OCI-LY1 (cell line): ENCODE data around the gene HMGB3.

Experiments
- H2AFZ ChIP-seq: fragments of 200-600 bp; sonication (generic), shearing (Covaris generic); 2 replicates; pipeline ENCODE4 v1.6.0; 2014; ENCODE audit warnings: antibody characterized with exemption, mild to moderate bottlenecking, low read length
- H3F3A ChIP-seq: fragments of 200-600 bp; sonication (generic), shearing (Covaris generic); 2 replicates; pipeline ENCODE4 v1.6.0; 2014; ENCODE audit warnings: mild to moderate bottlenecking, antibody characterized with exemption, low read length, moderate library complexity; ENCODE audit not compliant: insufficient read depth
- H3K27ac ChIP-seq: fragments of 200-600 bp; sonication (generic); 2 replicates; pipeline ENCODE4 v1.5.1; 2014; ENCODE audit warnings: low read length, mixed run types, mild to moderate bottlenecking, low read depth; ENCODE audit not compliant: poor library complexity, severe bottlenecking
- H3K27me3 ChIP-seq: fragments of 200-600 bp; sonication (generic); 2 replicates; pipeline ENCODE4 v1.6.0; 2014; ENCODE audit warnings: antibody characterized with exemption, mild to moderate bottlenecking, low read length, moderate library complexity; ENCODE audit not compliant: insufficient read depth
- H3K36me3 ChIP-seq: fragments of 200-600 bp; sonication (generic); 2 replicates; pipeline ENCODE4 v1.6.1; 2014; ENCODE audit warnings: mild to moderate bottlenecking, antibody characterized with exemption, low read length, moderate library complexity, mixed read lengths; ENCODE audit not compliant: insufficient read depth
- H3K4me1 ChIP-seq: fragments of 200-600 bp; sonication (generic); 2 replicates; pipeline ENCODE4 v1.5.1; 2014; ENCODE audit warnings: mild to moderate bottlenecking, low read length, moderate library complexity; ENCODE audit not compliant: insufficient read depth, severe bottlenecking
- H3K4me2 ChIP-seq: fragments of 200-600 bp; sonication (generic), shearing (Covaris generic); 2 replicates; pipeline ENCODE4 v1.6.1; 2014; ENCODE audit warnings: low read length
- H3K4me3 ChIP-seq: fragments of 200-600 bp; sonication (generic); 2 replicates; pipeline ENCODE4 v1.5.1; 2014; ENCODE audit warnings: low read length, low read depth, mild to moderate bottlenecking, mixed read lengths; ENCODE audit not compliant: poor library complexity, severe bottlenecking
- H3K79me2 ChIP-seq: fragments of 200-600 bp; shearing (Covaris generic); 2 replicates; pipeline ENCODE4 v1.6.1; 2016; ENCODE audit warnings: mixed run types, low read length, mixed read lengths; ENCODE audit not compliant: insufficient read depth
- H3K9ac ChIP-seq: fragments of 200-600 bp; sonication (generic), shearing (Covaris generic); 2 replicates; pipeline ENCODE4 v1.6.1; 2014; ENCODE audit warnings: mild to moderate bottlenecking, low read length, mixed read lengths
- H3K9me2 ChIP-seq: fragments of 200-600 bp; sonication (generic), shearing (Covaris generic); 2 replicates; pipeline ENCODE4 v1.6.1; 2014; ENCODE audit warnings: low read depth, mild to moderate bottlenecking, low read length, mixed read lengths
- H3K9me3 ChIP-seq: fragments of 200-600 bp; shearing (Covaris generic); 2 replicates; pipeline ENCODE4 v1.6.1; 2014; ENCODE audit warnings: low read length, mixed read lengths
- H4K20me1 ChIP-seq: fragments of 200-600 bp; sonication (generic), shearing (Covaris generic); 2 replicates; pipeline ENCODE4 v1.6.0; 2016; ENCODE audit warnings: mild to moderate bottlenecking, low read length; ENCODE audit not compliant: insufficient read depth
- EZH2 ChIP-seq: fragments of 200-600 bp; sonication (generic), shearing (Covaris generic); IDR thresholded peaks from 2 replicates; pipeline ENCODE4 v1.8.0; 2017; ENCODE audit warnings: borderline replicate concordance, mixed run types, mild to moderate bottlenecking, antibody characterized with exemption, low read length, moderate library complexity, mixed read lengths
- TF ChIP-seq, protein P1 (sequence below): fragments of 200-600 bp; sonication (generic), shearing (Covaris generic); IDR thresholded peaks from 2 replicates; pipeline ENCODE4 v1.5.1; 2017; ENCODE audit warnings: mild to moderate bottlenecking, antibody characterized with exemption, low read length, moderate library complexity, mixed read lengths

The HMGB3 gene

DNA sequence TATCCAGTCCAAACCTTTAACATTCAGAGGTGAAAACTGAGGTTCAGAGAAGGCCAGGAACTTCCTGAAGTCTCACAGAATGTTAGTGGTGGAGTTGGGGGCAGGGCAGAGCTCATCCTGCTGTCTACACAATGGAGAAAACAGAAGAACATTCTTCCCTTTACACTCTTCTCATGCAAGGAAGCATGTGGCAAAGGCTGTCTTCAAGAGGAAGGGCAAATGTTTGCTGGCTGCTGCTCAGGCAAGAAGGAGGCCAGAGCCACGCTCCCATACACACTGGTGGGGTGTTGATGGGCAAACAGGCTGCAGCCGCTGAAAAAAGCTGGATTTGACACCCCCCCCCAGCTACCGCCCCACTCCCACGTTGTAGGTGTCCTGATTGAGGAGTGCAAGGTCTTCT lies 32.5 kb downstream of the HMGB3 start:
- Histone ChIP-seq H3K9me2 (no peaks in the 10 kb centered on the region), H3K36me3 (no peaks in the 10 kb centered on the region), H4K20me1 (no peaks in the 10 kb centered on the region), H3K4me3 (no peak overlapping the region), H3K4me2 (no peak overlapping the region), H3K9me3 (no peaks in the 10 kb centered on the region), H3K27me3 (no peaks in the 10 kb centered on the region), H3F3A (no peaks in the 10 kb centered on the region), H3K79me2 (no peaks in the 10 kb centered on the region), H3K9ac (no peak overlapping the region), H3K27ac (no peak overlapping the region), H2AFZ (no peak overlapping the region), H3K4me1 (no peaks in the 10 kb centered on the region)
- no peak for TF ChIP-seq EZH2
- TF ChIP-seq, protein P1, sequence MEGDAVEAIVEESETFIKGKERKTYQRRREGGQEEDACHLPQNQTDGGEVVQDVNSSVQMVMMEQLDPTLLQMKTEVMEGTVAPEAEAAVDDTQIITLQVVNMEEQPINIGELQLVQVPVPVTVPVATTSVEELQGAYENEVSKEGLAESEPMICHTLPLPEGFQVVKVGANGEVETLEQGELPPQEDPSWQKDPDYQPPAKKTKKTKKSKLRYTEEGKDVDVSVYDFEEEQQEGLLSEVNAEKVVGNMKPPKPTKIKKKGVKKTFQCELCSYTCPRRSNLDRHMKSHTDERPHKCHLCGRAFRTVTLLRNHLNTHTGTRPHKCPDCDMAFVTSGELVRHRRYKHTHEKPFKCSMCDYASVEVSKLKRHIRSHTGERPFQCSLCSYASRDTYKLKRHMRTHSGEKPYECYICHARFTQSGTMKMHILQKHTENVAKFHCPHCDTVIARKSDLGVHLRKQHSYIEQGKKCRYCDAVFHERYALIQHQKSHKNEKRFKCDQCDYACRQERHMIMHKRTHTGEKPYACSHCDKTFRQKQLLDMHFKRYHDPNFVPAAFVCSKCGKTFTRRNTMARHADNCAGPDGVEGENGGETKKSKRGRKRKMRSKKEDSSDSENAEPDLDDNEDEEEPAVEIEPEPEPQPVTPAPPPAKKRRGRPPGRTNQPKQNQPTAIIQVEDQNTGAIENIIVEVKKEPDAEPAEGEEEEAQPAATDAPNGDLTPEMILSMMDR: no peak

DNA sequence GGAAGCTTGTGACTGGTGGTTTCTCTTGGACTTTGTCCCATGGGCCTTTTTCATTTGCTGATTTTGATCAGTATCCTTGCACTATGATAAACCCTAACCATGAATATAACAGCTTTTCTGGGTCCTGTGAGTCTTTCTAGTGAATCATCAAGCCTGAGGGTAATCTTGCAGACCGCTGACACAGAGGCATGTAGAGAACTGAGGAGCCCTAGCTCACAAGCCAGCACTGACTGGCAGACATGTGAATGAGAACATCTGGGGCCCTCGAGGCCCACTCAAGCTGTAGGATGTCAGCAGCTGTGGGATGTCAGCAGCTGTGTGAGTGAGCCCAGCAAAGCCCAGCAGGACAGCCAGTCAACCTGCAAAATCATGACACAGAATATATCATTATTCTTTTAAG lies 36.7 kb downstream of the HMGB3 start:
- no peaks in the 10 kb centered on the region for H4K20me1 ChIP-seq
- no peaks in the 10 kb centered on the region for H3K36me3 ChIP-seq
- no peak overlapping the region for H3K4me2 ChIP-seq
- H3K4me1 ChIP-seq: no peaks in the 10 kb centered on the region
- H3K79me2 ChIP-seq: no peaks in the 10 kb centered on the region
- H3K9me3 ChIP-seq: no peaks in the 10 kb centered on the region
- H3K27ac ChIP-seq: no peak overlapping the region
- no peak overlapping the region for H3K9ac ChIP-seq
- no peak overlapping the region for H2AFZ ChIP-seq
- H3K4me3 ChIP-seq: no peak overlapping the region
- H3K27me3 ChIP-seq: no peaks in the 10 kb centered on the region
- no peaks in the 10 kb centered on the region for H3F3A ChIP-seq
- TF ChIP-seq EZH2: no peak
- TF ChIP-seq, protein P1: no peak
- H3K9me2 ChIP-seq: no peaks in the 10 kb centered on the region

DNA sequence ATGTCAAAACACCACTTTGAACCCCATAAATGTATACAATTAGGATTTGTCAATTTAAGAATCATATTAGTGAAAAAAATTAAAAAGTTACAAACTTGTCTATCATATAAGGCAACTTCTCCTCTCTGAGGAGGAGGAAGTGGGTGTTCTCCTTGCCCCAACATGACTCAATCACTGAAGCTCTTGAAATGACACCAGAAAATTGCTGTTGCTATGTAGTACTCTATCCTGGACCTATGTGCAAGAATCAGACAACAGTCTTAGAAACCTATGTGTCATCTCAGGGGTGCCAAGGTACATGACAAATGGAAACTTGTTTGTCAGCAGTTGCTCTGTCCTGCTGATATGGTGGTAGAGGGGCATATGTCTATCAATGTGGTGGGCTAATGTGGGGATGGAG lies 47.7 kb downstream of the HMGB3 start:
- Histone ChIP-seq H3K9me2 (no peaks in the 10 kb centered on the region), H3K36me3 (no peaks in the 10 kb centered on the region), H3K4me2 (no peak overlapping the region), H3K4me1 (no peaks in the 10 kb centered on the region), H3K4me3 (no peak overlapping the region), H3K9ac (no peak overlapping the region), H2AFZ (no peak overlapping the region), H4K20me1 (no peaks in the 10 kb centered on the region), H3K27ac (no peak overlapping the region), H3K9me3 (no peaks in the 10 kb centered on the region), H3F3A (no peaks in the 10 kb centered on the region), H3K79me2 (no peaks in the 10 kb centered on the region), H3K27me3 (no peaks in the 10 kb centered on the region)
- TF ChIP-seq, protein P1: no peak
- TF ChIP-seq EZH2: no peak
